Astrocyte of the hippocampus (primary cell): ENCODE results near the gene RPS28.
"Not testable (repeated sequence)": the region's sequence is repeated elsewhere in the genome, so short reads cannot be mapped to it uniquely, and the experiment has no call there.

ENCODE experiments used
- DNase-seq: peaks from one replicate; pipeline ENCODE4 v3.0.0; 2011; ENCODE audit warnings: low read depth, low spot score

Gene RPS28

GRCh38 chr19:8342684-8343482 is 21.6 kb downstream of the RPS28 start, which contains the start of gene KANK3:
Gene KANK3, minus strand, starts transcription at chr19:8343262. Its CDS starts 5,434 bp downstream, at chr19:8337828.
- DNase-seq, result peak; percentile 96

DNA sequence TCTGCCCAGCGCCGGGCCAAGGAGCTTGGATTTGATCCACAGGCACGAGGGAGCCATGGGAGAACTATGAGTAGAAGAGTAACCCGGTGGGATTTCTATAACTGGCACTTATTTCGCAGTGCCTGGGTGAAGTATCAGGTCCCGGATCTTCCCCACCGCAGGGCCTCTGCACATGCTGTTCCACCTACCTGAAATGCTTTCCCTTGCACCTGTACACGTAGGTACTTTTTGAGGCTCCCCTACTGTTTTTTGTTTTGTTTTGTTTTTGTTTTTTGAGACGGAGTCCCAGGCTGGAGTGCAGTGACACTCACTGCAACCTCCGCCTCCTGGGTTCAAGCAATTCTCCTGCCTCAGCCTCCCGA is 22.2 kb downstream of the RPS28 start:
- no peak for DNase-seq

DNA sequence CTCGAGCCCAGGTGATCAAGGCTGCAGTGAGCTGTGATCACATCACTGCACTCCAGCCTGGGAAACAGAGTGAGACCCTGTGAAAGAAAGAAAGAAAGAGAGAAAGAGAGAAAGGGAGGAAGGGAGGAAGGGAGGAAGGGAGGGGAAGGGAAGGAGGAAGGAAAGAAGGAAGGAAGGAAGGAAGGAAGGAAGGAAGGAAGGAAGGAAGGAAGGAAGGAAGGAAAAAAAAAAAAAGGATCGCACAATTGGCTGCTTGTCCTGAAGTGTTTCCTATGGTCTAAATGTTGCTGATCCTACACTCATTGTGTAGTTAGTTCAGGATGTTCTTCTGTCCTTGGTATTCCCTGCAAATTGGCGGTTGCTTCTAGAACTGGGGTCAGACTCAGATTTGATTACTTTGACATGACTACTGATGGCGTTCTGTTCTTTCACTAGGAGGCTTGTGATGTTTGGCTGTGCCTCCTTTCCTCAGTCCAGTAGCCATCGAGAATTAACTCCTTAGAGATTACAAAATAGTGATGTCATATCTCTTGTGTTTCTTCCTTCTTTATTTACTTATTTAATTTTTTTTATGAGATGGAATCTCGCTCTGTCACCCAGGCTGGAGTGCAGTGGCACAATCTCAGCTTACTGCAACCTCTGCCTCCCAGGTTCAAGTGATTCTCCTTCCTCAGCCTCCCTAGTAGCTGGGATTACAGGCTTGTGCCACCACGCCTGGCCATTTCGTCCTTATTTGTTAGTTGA is 28.5 kb downstream of the RPS28 start:
- DNase-seq, result not testable (repeated sequence)

DNA sequence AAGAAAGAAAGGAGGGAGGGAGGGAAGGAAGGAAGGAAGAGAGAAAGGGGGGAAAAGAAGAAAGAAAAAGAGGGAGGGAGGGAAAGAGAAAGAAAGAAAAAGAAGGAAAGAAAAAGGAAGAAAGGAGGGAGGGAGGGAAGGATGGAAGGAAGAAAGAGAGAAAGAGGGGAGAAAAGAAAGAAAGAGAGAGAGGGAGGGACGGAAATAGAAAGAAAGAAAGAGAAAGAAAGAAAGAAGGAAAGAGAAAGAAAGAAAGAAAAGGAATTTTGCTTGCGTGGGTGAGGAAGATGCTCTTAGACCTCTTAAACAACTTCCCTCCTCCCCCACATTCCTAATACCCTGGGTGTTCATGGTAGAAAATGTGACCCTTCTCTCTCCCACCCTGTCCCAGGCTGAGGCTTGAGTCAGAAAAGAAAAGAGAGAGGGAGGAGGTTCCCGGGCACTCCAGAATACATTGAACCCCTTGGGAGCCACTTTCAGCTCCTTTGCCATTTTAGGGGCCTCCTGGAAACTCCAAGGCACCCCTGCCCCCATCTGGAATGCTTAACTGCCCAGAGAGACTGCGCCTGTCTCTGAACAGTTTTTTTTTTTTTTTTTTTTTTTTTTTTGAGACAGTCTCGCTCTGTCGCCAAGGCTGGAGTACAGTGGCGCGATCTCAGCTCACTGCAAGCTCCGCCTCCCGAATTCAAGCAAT is 31.0 kb downstream of the RPS28 start:
- peak; percentile 34 for DNase-seq

GRCh38 chr19:8352845-8353244 is 31.5 kb downstream of the RPS28 start:
- DNase-seq, result not testable (repeated sequence)

DNA sequence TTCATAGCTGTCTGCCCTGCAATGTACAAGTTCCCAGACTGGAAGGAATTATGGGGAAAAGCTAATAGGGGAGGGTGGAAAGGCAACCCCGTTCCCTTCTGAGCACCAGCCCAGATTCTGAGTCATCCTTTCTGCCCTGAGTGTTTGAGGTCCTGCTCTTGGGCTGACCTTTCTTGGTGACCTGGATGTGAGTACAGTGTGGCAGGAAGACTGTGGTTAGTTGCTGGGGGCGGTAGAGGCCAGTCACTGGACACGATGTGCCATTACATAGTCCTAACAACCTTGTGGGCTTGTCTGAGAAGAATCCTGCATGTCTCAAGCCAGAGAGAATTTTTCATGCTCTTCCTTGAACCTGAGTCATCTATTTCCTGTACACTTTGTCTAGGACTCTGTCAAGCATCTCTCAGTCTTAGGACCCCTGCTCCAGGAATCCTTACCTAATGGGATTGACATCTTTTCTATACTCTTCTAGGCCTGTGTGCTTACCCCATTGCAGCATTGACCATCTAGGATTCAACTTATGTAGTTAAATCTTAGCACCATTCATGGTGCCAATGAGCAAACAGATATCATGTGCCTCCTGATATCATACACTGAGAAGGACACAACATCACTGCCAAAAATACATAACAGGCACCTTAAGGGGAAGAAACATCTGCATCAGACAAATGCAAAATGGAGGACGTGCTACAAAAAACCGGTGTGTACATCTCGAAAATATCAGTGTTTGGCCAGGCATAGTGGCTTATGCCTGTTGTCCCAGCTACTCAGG is 34.5 kb downstream of the RPS28 start:
- DNase-seq, result peak; percentile 87

GRCh38 chr19:8357007-8357521 is 35.8 kb downstream of the RPS28 start:
- no peak for DNase-seq

- DNase-seq, result no peak
These were observed 37.7 kb downstream of the RPS28 start for GRCh38 chr19:8358948-8359347.

- DNase-seq, result no peak
These were observed 38.9 kb downstream of the RPS28 start for GRCh38 chr19:8360196-8360595.

GRCh38 chr19:8361921-8362793 is 40.9 kb downstream of the RPS28 start:
- DNase-seq, result peak; percentile 99

DNA sequence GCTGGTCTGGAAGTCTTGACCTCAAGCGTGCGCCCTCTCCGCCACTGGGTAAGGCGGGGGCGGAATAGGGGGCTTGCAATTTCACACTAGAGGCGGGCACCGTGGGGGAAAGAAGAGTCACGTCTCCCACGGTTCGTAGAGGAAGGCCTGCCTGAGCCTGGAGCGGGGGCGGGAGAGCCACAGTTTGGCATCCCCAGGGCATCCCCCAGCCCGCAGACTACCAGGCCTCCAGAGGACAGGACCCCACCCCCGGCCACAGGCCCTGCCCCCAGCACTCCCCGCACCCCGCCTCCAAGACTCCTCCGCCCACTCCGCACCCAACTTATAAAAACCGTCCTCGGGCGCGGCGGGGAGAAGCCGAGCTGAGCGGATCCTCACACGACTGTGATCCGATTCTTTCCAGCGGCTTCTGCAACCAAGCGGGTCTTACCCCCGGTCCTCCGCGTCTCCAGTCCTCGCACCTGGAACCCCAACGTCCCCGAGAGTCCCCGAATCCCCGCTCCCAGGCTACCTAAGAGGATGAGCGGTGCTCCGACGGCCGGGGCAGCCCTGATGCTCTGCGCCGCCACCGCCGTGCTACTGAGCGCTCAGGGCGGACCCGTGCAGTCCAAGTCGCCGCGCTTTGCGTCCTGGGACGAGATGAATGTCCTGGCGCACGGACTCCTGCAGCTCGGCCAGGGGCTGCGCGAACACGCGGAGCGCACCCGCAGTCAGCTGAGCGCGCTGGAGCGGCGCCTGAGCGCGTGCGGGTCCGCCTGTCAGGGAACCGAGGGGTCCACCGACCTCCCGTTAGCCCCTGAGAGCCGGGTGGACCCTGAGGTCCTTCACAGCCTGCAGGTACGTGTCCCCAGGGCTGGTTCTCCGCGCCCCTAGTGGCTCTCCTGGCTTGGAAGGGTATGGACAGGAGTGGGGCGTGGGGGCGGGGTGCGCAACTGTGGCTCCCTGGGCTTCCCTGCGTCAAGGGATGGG is 42.8 kb downstream of the RPS28 start, which contains the start of gene ANGPTL4:
TSS of gene ANGPTL4 (plus strand) at position 353 of the 969 bp plus-strand sequence. CDS start at position 520, 167 bp downstream.
- DNase-seq, result peak; percentile 77

DNA sequence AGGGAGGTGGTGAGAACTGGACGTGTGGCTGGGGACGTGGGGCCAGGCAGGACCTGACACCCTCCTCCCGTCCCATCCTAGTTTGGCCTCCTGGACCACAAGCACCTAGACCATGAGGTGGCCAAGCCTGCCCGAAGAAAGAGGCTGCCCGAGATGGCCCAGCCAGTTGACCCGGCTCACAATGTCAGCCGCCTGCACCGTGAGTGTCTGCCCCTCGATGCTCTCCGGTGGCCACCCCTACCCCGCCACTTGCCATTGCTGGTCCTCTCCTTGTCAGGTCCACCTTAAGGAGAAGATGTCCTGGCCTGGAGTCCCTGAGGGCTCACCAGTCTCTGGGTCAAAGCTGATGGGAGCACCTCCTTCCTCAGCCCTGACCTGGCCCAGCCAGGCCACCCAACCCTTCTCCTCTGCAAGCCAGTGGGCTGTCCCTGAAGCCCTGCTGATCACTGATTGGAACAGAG is 44.9 kb downstream of the RPS28 start:
- no peak for DNase-seq

- DNase-seq, result no peak
These were observed 45.6 kb downstream of the RPS28 start for GRCh38 chr19:8366961-8367326.

DNA sequence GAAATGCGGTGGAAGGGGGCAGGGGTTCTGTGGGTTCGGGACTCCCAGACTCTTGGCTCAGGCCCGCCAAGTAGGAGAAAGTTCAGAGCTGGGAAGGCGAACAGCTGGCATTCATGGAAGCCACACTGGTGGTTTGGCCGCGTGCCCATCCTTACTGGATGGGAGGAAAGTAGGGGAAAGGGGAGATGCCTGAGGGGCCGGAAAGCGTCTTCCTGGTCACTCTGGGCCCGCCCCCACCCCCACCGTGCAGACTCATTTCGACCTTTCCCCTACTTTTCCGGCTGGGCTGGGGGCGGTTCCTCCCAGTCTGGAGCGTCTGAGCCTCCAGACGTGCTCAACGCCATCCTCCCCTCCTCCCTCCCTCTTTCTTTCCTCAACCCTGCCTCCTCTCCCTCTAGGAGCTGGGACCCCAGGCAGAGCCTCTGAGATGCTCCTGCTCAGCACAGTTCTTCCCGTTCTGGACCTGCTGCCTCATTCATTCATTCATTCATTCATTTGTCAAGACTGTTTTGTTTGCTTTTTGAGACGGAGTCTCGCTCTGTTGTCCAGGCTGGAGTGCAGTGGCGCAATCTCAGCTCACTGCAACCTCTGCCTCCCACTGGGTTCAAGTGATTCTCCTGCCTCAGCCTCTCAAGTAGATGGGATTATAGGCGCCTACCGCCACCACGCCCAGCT is 46.2 kb downstream of the RPS28 start:
- peak; percentile 99 for DNase-seq

DNA sequence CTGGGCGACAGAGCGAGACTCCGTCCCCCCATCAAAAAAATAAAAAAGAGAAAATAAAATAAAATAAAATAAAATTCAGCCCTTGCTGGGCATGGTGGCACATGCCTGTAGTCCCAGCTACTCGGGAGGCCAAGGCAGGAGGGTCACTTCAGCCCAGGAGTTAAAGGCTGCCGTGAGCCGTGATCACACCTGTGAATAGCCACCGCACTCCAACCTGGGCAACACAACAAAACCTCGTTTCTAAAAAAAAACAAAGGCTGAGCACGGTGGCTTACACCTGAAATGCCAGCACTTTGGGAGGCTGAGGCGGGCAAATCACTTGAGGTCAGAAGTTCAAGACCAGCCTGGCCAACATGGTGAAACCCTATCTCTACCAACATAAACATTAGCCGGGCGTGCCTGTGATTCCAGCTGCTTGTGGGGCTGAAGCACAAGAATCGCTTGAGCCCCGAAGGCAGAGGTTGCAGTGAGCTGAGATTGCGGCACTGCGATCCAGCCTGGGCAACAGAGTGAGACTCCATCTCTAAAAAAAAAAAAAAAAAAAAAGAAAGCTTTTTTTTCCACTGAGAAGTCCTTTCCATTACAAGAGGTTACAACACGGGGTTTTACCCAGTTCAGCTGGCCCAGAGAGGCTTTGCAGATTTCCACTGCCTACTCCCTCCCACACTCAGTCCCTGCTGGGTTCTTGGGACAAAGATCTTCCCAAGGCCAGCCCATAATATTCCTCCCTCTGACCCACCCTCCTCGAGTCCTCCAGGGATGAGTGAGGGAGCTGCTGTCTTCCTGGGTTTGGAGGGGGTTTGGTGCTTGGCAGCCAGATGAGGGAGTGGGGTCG is 49.1 kb downstream of the RPS28 start:
- no peak for DNase-seq

DNA sequence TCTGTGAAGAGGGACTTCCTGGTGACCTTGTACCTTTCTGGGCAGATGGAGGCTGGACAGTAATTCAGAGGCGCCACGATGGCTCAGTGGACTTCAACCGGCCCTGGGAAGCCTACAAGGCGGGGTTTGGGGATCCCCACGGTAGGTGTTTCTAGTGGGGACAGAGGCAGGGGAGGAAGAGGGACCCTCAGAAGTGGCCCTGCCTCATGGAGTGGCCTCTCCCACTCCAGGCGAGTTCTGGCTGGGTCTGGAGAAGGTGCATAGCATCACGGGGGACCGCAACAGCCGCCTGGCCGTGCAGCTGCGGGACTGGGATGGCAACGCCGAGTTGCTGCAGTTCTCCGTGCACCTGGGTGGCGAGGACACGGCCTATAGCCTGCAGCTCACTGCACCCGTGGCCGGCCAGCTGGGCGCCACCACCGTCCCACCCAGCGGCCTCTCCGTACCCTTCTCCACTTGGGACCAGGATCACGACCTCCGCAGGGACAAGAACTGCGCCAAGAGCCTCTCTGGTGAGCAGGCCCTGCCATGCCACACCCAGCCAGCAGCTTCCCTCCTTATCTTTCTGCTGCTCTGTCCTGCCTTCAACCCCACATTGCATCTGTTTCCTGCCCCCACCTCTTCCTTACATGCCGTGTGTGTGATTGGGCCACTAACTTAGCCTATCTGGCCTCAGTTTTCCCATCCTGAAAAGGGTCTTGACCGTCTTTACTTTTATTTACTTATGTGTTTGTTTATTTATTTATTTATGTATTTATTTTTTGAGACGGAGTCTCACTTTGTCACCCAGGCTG is 49.9 kb downstream of the RPS28 start:
- no peak for DNase-seq
